ENCODE results near the gene SELENOP.
"Not testable (repeated sequence)": the region's sequence is repeated elsewhere in the genome, so short reads cannot be mapped to it uniquely, and the experiment has no call there.

The SELENOP gene

GRCh38 chr5:42811591-42812446 lies at the start of gene SELENOP:
Gene SELENOP, minus strand, starts transcription at chr5:42811892. Its CDS starts 3,539 bp downstream, at chr5:42808353.
- Histone ChIP-seq H3K27me3 (ENCODE audit: low read depth) (no peaks in the 10 kb centered on the region), H3K4me3 (no peak within 1 kb of the TSS), H3K4me1 (no peaks in the 10 kb centered on the region), H3K9me3 (no peaks in the 10 kb centered on the region), H3K36me3 (replicated peaks) (no peaks in the 10 kb centered on the region)
- in situ Hi-C loops (cut with MboI; ENCODE audit: low sequenced_read_pairs): no loop called here
- DNase-seq (ENCODE audit: low spot score in 2 of 2): no peak

GRCh38 chr5:42858687-42859086 lies 47.0 kb upstream of the SELENOP start:
- in situ Hi-C loops (cut with MboI; ENCODE audit: low sequenced_read_pairs): no loop called here
- no peak for DNase-seq (ENCODE audit: low spot score in 2 of 2)
- H3K36me3 ChIP-seq (replicated peaks): no peaks in the 10 kb centered on the region
- no peaks in the 10 kb centered on the region for H3K9me3 ChIP-seq
- no peak overlapping the region for H3K4me3 ChIP-seq
- no peaks in the 10 kb centered on the region for H3K4me1 ChIP-seq
- peaks cover 3% of the 10 kb centered on the region; the same call in 1 of the 2 replicates for H3K27me3 ChIP-seq (ENCODE audit: low read depth)

GRCh38 chr5:42858031-42858643 lies 46.4 kb upstream of the SELENOP start:
- no peaks in the 10 kb centered on the region for H3K9me3 ChIP-seq
- no peaks in the 10 kb centered on the region for H3K36me3 ChIP-seq (replicated peaks)
- H3K4me3 ChIP-seq: no peak overlapping the region
- H3K4me1 ChIP-seq: no peaks in the 10 kb centered on the region
- peaks cover 3% of the 10 kb centered on the region; the same call in 1 of the 2 replicates for H3K27me3 ChIP-seq (ENCODE audit: low read depth)
- in situ Hi-C loops (cut with MboI; ENCODE audit: low sequenced_read_pairs): no loop called here
- no peak for DNase-seq (ENCODE audit: low spot score in 2 of 2)

GRCh38 chr5:42855811-42856210 lies 44.1 kb upstream of the SELENOP start:
- DNase-seq (ENCODE audit: low spot score in 2 of 2): no peak
- in situ Hi-C loops (cut with MboI; ENCODE audit: low sequenced_read_pairs): no loop called here
- Histone ChIP-seq H3K36me3 (replicated peaks) (no peaks in the 10 kb centered on the region), H3K27me3 (ENCODE audit: low read depth) (peaks cover 3% of the 10 kb centered on the region; the same call in 1 of the 2 replicates), H3K4me1 (no peaks in the 10 kb centered on the region), H3K4me3 (no peak overlapping the region), H3K9me3 (no peaks in the 10 kb centered on the region)

- Histone ChIP-seq H3K27me3 (ENCODE audit: low read depth) (peaks cover 3% of the 10 kb centered on the region; the same call in 1 of the 2 replicates), H3K9me3 (no peaks in the 10 kb centered on the region), H3K4me1 (no peaks in the 10 kb centered on the region), H3K4me3 (no peak overlapping the region), H3K36me3 (replicated peaks) (no peaks in the 10 kb centered on the region)
- DNase-seq (ENCODE audit: low spot score in 2 of 2): no peak
- in situ Hi-C loops (cut with MboI; ENCODE audit: low sequenced_read_pairs): no loop called here
These were observed 43.7 kb upstream of the SELENOP start for GRCh38 chr5:42855386-42855785.

- Histone ChIP-seq H3K4me1 (no peaks in the 10 kb centered on the region), H3K36me3 (replicated peaks) (no peaks in the 10 kb centered on the region), H3K27me3 (ENCODE audit: low read depth) (peaks cover 3% of the 10 kb centered on the region; the same call in 1 of the 2 replicates), H3K4me3 (no peak overlapping the region), H3K9me3 (no peaks in the 10 kb centered on the region)
- DNase-seq (ENCODE audit: low spot score in 2 of 2): no peak
- in situ Hi-C loops (cut with MboI; ENCODE audit: low sequenced_read_pairs): no loop called here
These were observed 43.1 kb upstream of the SELENOP start for GRCh38 chr5:42854795-42855194.

- no peak for DNase-seq (ENCODE audit: low spot score in 2 of 2)
- Histone ChIP-seq H3K9me3 (no peaks in the 10 kb centered on the region), H3K27me3 (ENCODE audit: low read depth) (peaks cover 3% of the 10 kb centered on the region; the same call in 1 of the 2 replicates), H3K4me3 (no peak overlapping the region), H3K36me3 (replicated peaks) (no peaks in the 10 kb centered on the region), H3K4me1 (no peaks in the 10 kb centered on the region)
- in situ Hi-C loops (cut with MboI; ENCODE audit: low sequenced_read_pairs): no loop called here
These were observed 41.1 kb upstream of the SELENOP start for GRCh38 chr5:42852826-42853225.

GRCh38 chr5:42851481-42851880 lies 39.8 kb upstream of the SELENOP start:
- no peak for DNase-seq (ENCODE audit: low spot score in 2 of 2)
- peaks cover 2% of the 10 kb centered on the region; the same call in 1 of the 2 replicates for H3K27me3 ChIP-seq (ENCODE audit: low read depth)
- in situ Hi-C loops (cut with MboI; ENCODE audit: low sequenced_read_pairs): no loop called here

GRCh38 chr5:42848545-42848944 lies 36.9 kb upstream of the SELENOP start:
- in situ Hi-C loops (cut with MboI; ENCODE audit: low sequenced_read_pairs): no loop called here
- Histone ChIP-seq H3K4me3 (no peak overlapping the region), H3K36me3 (replicated peaks) (no peaks in the 10 kb centered on the region), H3K4me1 (no peaks in the 10 kb centered on the region), H3K27me3 (ENCODE audit: low read depth) (no peaks in the 10 kb centered on the region), H3K9me3 (no peaks in the 10 kb centered on the region)
- no peak for DNase-seq (ENCODE audit: low spot score in 2 of 2)

More at GRCh38 chr5:42851481-42851880, 39.8 kb upstream of the SELENOP start:
- H3K36me3 ChIP-seq (replicated peaks): no peaks in the 10 kb centered on the region
- H3K4me3 ChIP-seq: no peak overlapping the region
- no peaks in the 10 kb centered on the region for H3K4me1 ChIP-seq
- H3K9me3 ChIP-seq: no peaks in the 10 kb centered on the region

GRCh38 chr5:42844408-42844807 lies 32.7 kb upstream of the SELENOP start:
- H3K36me3 ChIP-seq (replicated peaks); in situ Hi-C loops (cut with MboI; ENCODE audit: low sequenced_read_pairs); H3K4me1 ChIP-seq; H3K4me3 ChIP-seq; H3K9me3 ChIP-seq; DNase-seq (ENCODE audit: low spot score in 2 of 2); H3K27me3 ChIP-seq (ENCODE audit: low read depth): not testable (repeated sequence)

- Histone ChIP-seq H3K36me3 (replicated peaks) (no peaks in the 10 kb centered on the region), H3K27me3 (ENCODE audit: low read depth) (no peaks in the 10 kb centered on the region; the same call in 1 of the 2 replicates), H3K9me3 (no peaks in the 10 kb centered on the region), H3K4me1 (no peaks in the 10 kb centered on the region), H3K4me3 (no peak overlapping the region)
- no peak for DNase-seq (ENCODE audit: low spot score in 2 of 2)
- in situ Hi-C loops (cut with MboI; ENCODE audit: low sequenced_read_pairs): no loop called here
These were observed 32.1 kb upstream of the SELENOP start for GRCh38 chr5:42843675-42844292.

GRCh38 chr5:42842921-42843641 lies 31.4 kb upstream of the SELENOP start:
- in situ Hi-C loops (cut with MboI; ENCODE audit: low sequenced_read_pairs): no loop called here
- no peaks in the 10 kb centered on the region for H3K36me3 ChIP-seq (replicated peaks)
- H3K9me3 ChIP-seq: no peaks in the 10 kb centered on the region
- no peaks in the 10 kb centered on the region; the same call in 1 of the 2 replicates for H3K27me3 ChIP-seq (ENCODE audit: low read depth)
- no peaks in the 10 kb centered on the region for H3K4me1 ChIP-seq
- no peak overlapping the region for H3K4me3 ChIP-seq
- DNase-seq (ENCODE audit: low spot score in 2 of 2): no peak

- Histone ChIP-seq H3K4me3 (no peak overlapping the region), H3K27me3 (ENCODE audit: low read depth) (no peaks in the 10 kb centered on the region; the same call in 1 of the 2 replicates), H3K9me3 (no peaks in the 10 kb centered on the region), H3K36me3 (replicated peaks) (no peaks in the 10 kb centered on the region), H3K4me1 (no peaks in the 10 kb centered on the region)
- in situ Hi-C loops (cut with MboI; ENCODE audit: low sequenced_read_pairs): no loop called here
- DNase-seq (ENCODE audit: low spot score in 2 of 2): no peak
These were observed 29.3 kb upstream of the SELENOP start for GRCh38 chr5:42840842-42841567.
